ENCODE measurements around the gene USP9Y.
A peak's percentile ranks its signal among the peaks of the same experiment; 100 is the strongest.

The USP9Y gene

DNA sequence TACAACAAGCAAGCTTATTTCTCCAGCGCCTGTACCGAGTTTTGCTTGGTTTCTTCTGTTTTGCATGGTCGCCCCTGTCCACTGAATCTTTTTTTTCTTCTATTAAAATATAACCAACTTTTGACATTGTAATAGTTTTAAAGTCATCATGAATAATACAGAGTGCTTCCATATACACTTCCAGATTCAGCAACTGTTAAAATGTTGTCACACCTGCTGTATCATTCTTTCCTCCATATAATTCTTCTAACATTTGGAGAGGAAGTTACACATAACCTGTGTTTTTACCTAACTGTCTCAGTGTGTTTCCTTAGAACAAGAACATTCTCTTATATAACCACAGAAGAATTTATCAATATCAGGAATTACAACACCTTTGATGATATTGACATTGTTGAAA, 83.5 kb downstream of the USP9Y start:
- H4K5ac ChIP-seq (ENCODE audit: low read length): no peak overlapping the region
- H3K4ac ChIP-seq (ENCODE audit: low read depth, low read length): no peak overlapping the region
- H3K4me1 ChIP-seq (ENCODE audit: control insufficient read depth, low read depth, low read length): no peaks in the 10 kb centered on the region
- H4K8ac ChIP-seq (ENCODE audit: low read depth, low read length): no peak overlapping the region
- no peak overlapping the region for H2BK120ac ChIP-seq (ENCODE audit: low read depth, low read length)
- WGBS (ENCODE audit: extremely low coverage, insufficient coverage, low lambda C conversion rate): no CpG with 5 or more reads among the region's 3 CpGs
- H2AK5ac ChIP-seq (ENCODE audit: low read length): no peak overlapping the region
- H3K23ac ChIP-seq (ENCODE audit: low read length): no peak overlapping the region
- no peak overlapping the region for H3K4me3 ChIP-seq (ENCODE audit: low read length)
- no peak overlapping the region for H2BK15ac ChIP-seq (replicated peaks; ENCODE audit: low read depth)
- no peak overlapping the region for H3K4me2 ChIP-seq (ENCODE audit: low read length)
- H3K79me1 ChIP-seq (ENCODE audit: low read length): no peaks in the 10 kb centered on the region
- no peaks in the 10 kb centered on the region for H3K79me2 ChIP-seq (ENCODE audit: control insufficient read depth, insufficient read depth, low read length)
- no peak overlapping the region for H3K27ac ChIP-seq (ENCODE audit: low read depth, low read length)
- H3K27me3 ChIP-seq (ENCODE audit: insufficient read depth, low read length, poor library complexity): no peaks in the 10 kb centered on the region
- H3K9ac ChIP-seq (ENCODE audit: low read length): no peak overlapping the region
- H3K36me3 ChIP-seq (ENCODE audit: control insufficient read depth, insufficient read depth, low read length): no peaks in the 10 kb centered on the region
- no peak for DNase-seq
- no peak overlapping the region for H2BK5ac ChIP-seq (ENCODE audit: low read length)
- H3K56ac ChIP-seq (ENCODE audit: low read length): no peak overlapping the region
- no peak overlapping the region for H3K18ac ChIP-seq (ENCODE audit: low read length)

DNA sequence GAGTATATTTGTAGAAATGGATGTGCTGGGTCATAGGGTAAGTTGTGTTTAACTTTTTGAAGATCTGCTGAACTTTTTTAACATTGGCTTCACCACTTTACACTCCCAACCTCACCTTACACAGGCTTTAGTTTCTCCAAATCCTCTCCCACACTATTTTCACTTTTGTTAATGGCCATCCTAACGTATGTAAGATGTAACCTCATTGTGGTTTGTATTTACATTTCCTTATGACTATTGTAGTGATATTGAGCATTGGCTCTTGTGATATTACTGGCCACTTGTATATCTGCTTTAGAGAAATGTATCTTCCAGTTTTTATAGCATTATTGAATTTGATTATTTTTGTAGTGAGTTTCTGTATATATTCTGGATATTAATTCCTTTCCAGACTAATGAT, 93.0 kb downstream of the USP9Y start:
- no peaks in the 10 kb centered on the region for H3K79me1 ChIP-seq (ENCODE audit: low read length)
- no peak overlapping the region for H3K23ac ChIP-seq (ENCODE audit: low read length)
- no peak overlapping the region for H2AK5ac ChIP-seq (ENCODE audit: low read length)
- H3K4ac ChIP-seq (ENCODE audit: low read depth, low read length): no peak overlapping the region
- no peak overlapping the region for H4K8ac ChIP-seq (ENCODE audit: low read depth, low read length)
- WGBS (ENCODE audit: extremely low coverage, insufficient coverage, low lambda C conversion rate): no CpG with 5 or more reads among the region's 1 CpG
- H3K36me3 ChIP-seq (ENCODE audit: control insufficient read depth, insufficient read depth, low read length): no peaks in the 10 kb centered on the region
- H3K27me3 ChIP-seq (ENCODE audit: insufficient read depth, low read length, poor library complexity): no peaks in the 10 kb centered on the region
- H3K79me2 ChIP-seq (ENCODE audit: control insufficient read depth, insufficient read depth, low read length): no peaks in the 10 kb centered on the region
- no peak overlapping the region for H2BK5ac ChIP-seq (ENCODE audit: low read length)
- H3K9ac ChIP-seq (ENCODE audit: low read length): no peak overlapping the region
- no peak overlapping the region for H2BK15ac ChIP-seq (replicated peaks; ENCODE audit: low read depth)
- no peaks in the 10 kb centered on the region for H3K4me1 ChIP-seq (ENCODE audit: control insufficient read depth, low read depth, low read length)
- no peak overlapping the region for H3K56ac ChIP-seq (ENCODE audit: low read length)
- DNase-seq: no peak
- no peak overlapping the region for H3K18ac ChIP-seq (ENCODE audit: low read length)
- no peak overlapping the region for H4K5ac ChIP-seq (ENCODE audit: low read length)
- H3K27ac ChIP-seq (ENCODE audit: low read depth, low read length): no peak overlapping the region
- H2BK120ac ChIP-seq (ENCODE audit: low read depth, low read length): no peak overlapping the region
- no peak overlapping the region for H3K4me2 ChIP-seq (ENCODE audit: low read length)
- no peak overlapping the region for H3K4me3 ChIP-seq (ENCODE audit: low read length)

DNA sequence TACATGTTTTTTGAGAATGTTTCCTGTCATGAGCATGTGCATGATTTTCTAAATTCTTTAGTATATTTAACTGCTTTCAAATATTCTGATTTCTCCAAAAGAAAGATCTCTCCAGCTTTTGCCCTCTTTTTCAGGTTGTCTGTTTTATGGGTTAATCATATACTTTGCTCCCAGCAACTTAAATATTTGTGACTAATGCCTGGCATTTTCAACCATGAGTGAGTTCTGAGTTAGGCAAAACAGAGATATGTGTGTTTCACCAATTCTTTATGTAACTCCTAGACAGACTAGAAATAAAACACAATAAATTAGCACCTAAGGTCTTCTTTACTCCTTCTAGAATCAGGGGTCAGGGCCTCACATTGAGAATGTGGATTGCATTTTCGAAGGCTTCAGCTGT, 107.0 kb downstream of the USP9Y start:
- H3K23ac ChIP-seq (ENCODE audit: low read length): no peak overlapping the region
- no peaks in the 10 kb centered on the region for H3K4me1 ChIP-seq (ENCODE audit: control insufficient read depth, low read depth, low read length)
- H2BK15ac ChIP-seq (replicated peaks; ENCODE audit: low read depth): no peak overlapping the region
- H2BK5ac ChIP-seq (ENCODE audit: low read length): no peak overlapping the region
- H3K79me1 ChIP-seq (ENCODE audit: low read length): no peaks in the 10 kb centered on the region
- no peak overlapping the region for H4K5ac ChIP-seq (ENCODE audit: low read length)
- DNase-seq: peak; percentile 14
- no peaks in the 10 kb centered on the region for H3K36me3 ChIP-seq (ENCODE audit: control insufficient read depth, insufficient read depth, low read length)
- H2BK120ac ChIP-seq (ENCODE audit: low read depth, low read length): no peak overlapping the region
- H3K9ac ChIP-seq (ENCODE audit: low read length): no peak overlapping the region
- no peak overlapping the region for H3K4ac ChIP-seq (ENCODE audit: low read depth, low read length)
- H4K8ac ChIP-seq (ENCODE audit: low read depth, low read length): no peak overlapping the region
- no peak overlapping the region for H3K56ac ChIP-seq (ENCODE audit: low read length)
- H3K4me3 ChIP-seq (ENCODE audit: low read length): no peak overlapping the region
- H3K27me3 ChIP-seq (ENCODE audit: insufficient read depth, low read length, poor library complexity): no peaks in the 10 kb centered on the region
- WGBS (ENCODE audit: extremely low coverage, insufficient coverage, low lambda C conversion rate): no CpG with 5 or more reads among the region's 1 CpG
- no peak overlapping the region for H3K4me2 ChIP-seq (ENCODE audit: low read length)
- no peak overlapping the region for H2AK5ac ChIP-seq (ENCODE audit: low read length)
- no peaks in the 10 kb centered on the region for H3K79me2 ChIP-seq (ENCODE audit: control insufficient read depth, insufficient read depth, low read length)
- H3K27ac ChIP-seq (ENCODE audit: low read depth, low read length): no peak overlapping the region
- no peak overlapping the region for H3K18ac ChIP-seq (ENCODE audit: low read length)

DNA sequence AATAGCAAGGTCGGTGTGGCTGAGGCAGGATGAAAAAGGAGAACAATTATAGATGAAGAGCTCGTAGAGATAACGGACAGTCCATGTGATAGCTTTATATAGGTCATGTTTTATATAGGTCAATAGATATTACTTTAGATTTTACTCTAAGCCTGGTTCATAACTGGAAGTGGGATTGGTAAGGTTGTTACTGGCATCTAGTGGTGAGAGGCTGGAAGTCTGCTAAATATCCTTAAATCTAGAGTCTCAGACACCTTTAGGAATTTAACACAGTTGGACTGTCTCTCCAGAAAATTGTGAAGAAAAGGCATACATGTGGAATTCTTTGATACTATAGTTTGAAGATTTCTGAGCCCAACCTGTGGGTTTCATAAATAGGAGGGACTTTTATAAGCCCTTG, 108.0 kb downstream of the USP9Y start:
- Histone ChIP-seq H3K9ac (ENCODE audit: low read length) (no peak overlapping the region), H2AK5ac (ENCODE audit: low read length) (no peak overlapping the region), H4K5ac (ENCODE audit: low read length) (no peak overlapping the region), H3K56ac (ENCODE audit: low read length) (no peak overlapping the region), H2BK5ac (ENCODE audit: low read length) (no peak overlapping the region), H3K4me2 (ENCODE audit: low read length) (no peak overlapping the region), H2BK120ac (ENCODE audit: low read depth, low read length) (no peak overlapping the region), H3K27me3 (ENCODE audit: insufficient read depth, low read length, poor library complexity) (no peaks in the 10 kb centered on the region), H2BK15ac (replicated peaks; ENCODE audit: low read depth) (no peak overlapping the region), H4K8ac (ENCODE audit: low read depth, low read length) (no peak overlapping the region), H3K4me3 (ENCODE audit: low read length) (no peak overlapping the region), H3K79me1 (ENCODE audit: low read length) (no peaks in the 10 kb centered on the region), H3K23ac (ENCODE audit: low read length) (no peak overlapping the region), H3K79me2 (ENCODE audit: control insufficient read depth, insufficient read depth, low read length) (no peaks in the 10 kb centered on the region), H3K4me1 (ENCODE audit: control insufficient read depth, low read depth, low read length) (no peaks in the 10 kb centered on the region), H3K27ac (ENCODE audit: low read depth, low read length) (no peak overlapping the region), H3K36me3 (ENCODE audit: control insufficient read depth, insufficient read depth, low read length) (no peaks in the 10 kb centered on the region), H3K4ac (ENCODE audit: low read depth, low read length) (no peak overlapping the region), H3K18ac (ENCODE audit: low read length) (no peak overlapping the region)
- no CpG with 5 or more reads among the region's 3 CpGs for WGBS (ENCODE audit: extremely low coverage, insufficient coverage, low lambda C conversion rate)
- DNase-seq: peak; percentile 29

DNA sequence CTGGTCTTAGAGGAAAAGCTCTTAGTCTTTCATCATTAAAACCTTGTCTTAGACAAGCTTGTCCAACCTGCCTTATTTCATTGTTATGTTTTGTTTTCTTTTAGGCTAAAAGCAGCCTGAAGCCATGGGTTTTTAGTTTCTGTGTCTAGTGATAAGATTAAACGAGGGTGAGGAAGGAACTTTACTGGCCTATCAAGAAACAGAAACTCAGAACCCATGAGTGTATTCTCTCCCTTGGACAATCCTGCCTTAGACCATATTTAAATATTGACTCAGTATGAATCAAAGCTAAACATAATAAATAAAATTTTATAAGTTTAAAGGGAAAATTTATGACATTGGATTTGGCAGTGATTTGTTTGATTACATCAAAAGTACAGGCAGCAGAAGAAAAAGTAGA, 122.4 kb downstream of the USP9Y start:
- Histone ChIP-seq H2BK120ac (ENCODE audit: low read depth, low read length) (no peak overlapping the region), H3K36me3 (ENCODE audit: control insufficient read depth, insufficient read depth, low read length) (no peaks in the 10 kb centered on the region), H4K8ac (ENCODE audit: low read depth, low read length) (no peak overlapping the region), H3K4me2 (ENCODE audit: low read length) (no peak overlapping the region), H3K4me3 (ENCODE audit: low read length) (no peak overlapping the region), H3K4me1 (ENCODE audit: control insufficient read depth, low read depth, low read length) (no peaks in the 10 kb centered on the region), H3K79me1 (ENCODE audit: low read length) (no peaks in the 10 kb centered on the region), H2BK5ac (ENCODE audit: low read length) (no peak overlapping the region), H2BK15ac (replicated peaks; ENCODE audit: low read depth) (no peak overlapping the region), H3K27ac (ENCODE audit: low read depth, low read length) (no peak overlapping the region), H3K27me3 (ENCODE audit: insufficient read depth, low read length, poor library complexity) (no peaks in the 10 kb centered on the region), H3K9ac (ENCODE audit: low read length) (no peak overlapping the region), H3K56ac (ENCODE audit: low read length) (no peak overlapping the region), H2AK5ac (ENCODE audit: low read length) (no peak overlapping the region), H3K18ac (ENCODE audit: low read length) (no peak overlapping the region), H3K4ac (ENCODE audit: low read depth, low read length) (no peak overlapping the region), H3K23ac (ENCODE audit: low read length) (no peak overlapping the region), H4K5ac (ENCODE audit: low read length) (no peak overlapping the region), H3K79me2 (ENCODE audit: control insufficient read depth, insufficient read depth, low read length) (no peaks in the 10 kb centered on the region)
- no CpG with 5 or more reads among the region's 1 CpG for WGBS (ENCODE audit: extremely low coverage, insufficient coverage, low lambda C conversion rate)
- DNase-seq: no peak

DNA sequence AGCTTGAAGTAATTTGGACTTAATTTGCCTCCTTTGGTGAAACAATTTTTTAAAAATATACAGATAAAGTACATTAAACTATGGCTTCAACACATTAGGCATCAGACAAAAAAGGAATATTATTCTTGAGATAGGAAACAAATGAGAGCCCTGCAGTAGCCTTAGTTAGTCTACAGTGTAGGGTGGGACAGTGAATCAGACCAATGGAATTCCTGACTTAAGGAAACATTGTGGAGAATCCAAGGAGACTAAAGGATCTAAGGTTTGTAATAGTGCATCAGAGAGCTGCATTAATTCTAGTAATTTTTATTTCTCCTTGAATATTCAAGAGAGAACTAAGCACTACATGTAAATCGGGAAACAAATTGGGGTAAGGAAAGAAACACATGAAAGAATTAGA, 125.8 kb downstream of the USP9Y start:
- Histone ChIP-seq H3K4me3 (ENCODE audit: low read length) (no peak overlapping the region), H4K5ac (ENCODE audit: low read length) (no peak overlapping the region), H3K4ac (ENCODE audit: low read depth, low read length) (no peak overlapping the region), H3K79me1 (ENCODE audit: low read length) (no peaks in the 10 kb centered on the region), H3K27ac (ENCODE audit: low read depth, low read length) (no peak overlapping the region), H3K23ac (ENCODE audit: low read length) (no peak overlapping the region), H4K8ac (ENCODE audit: low read depth, low read length) (no peak overlapping the region), H2BK5ac (ENCODE audit: low read length) (no peak overlapping the region), H3K4me2 (ENCODE audit: low read length) (no peak overlapping the region), H3K4me1 (ENCODE audit: control insufficient read depth, low read depth, low read length) (no peaks in the 10 kb centered on the region), H3K9ac (ENCODE audit: low read length) (no peak overlapping the region), H3K18ac (ENCODE audit: low read length) (no peak overlapping the region), H2AK5ac (ENCODE audit: low read length) (no peak overlapping the region), H2BK120ac (ENCODE audit: low read depth, low read length) (no peak overlapping the region), H3K79me2 (ENCODE audit: control insufficient read depth, insufficient read depth, low read length) (no peaks in the 10 kb centered on the region), H2BK15ac (replicated peaks; ENCODE audit: low read depth) (no peak overlapping the region), H3K36me3 (ENCODE audit: control insufficient read depth, insufficient read depth, low read length) (no peaks in the 10 kb centered on the region), H3K56ac (ENCODE audit: low read length) (no peak overlapping the region), H3K27me3 (ENCODE audit: insufficient read depth, low read length, poor library complexity) (no peaks in the 10 kb centered on the region)
- DNase-seq: peak; percentile 14
- WGBS (ENCODE audit: extremely low coverage, insufficient coverage, low lambda C conversion rate): no CpG with 5 or more reads among the region's 1 CpG

All from mesendoderm (in vitro differentiated cells).